Upper lobe of left lung (tissue), 6 donors: Measurements from ENCODE around the gene H2AZ1. TPM values are rescaled to one million over a fixed set of nuclear protein-coding genes. Genes with fewer than 3 reads are reported as not detected.
"Not testable (repeated sequence)": the region's sequence is repeated elsewhere in the genome, so short reads cannot be mapped to it uniquely, and the experiment has no call there.

Experiments
- ATAC-seq, 2 donors: fragments of 200-7000 bp; cut with Tn5 transposase; one replicate each; pipeline ENCODE4 v1.9.1; 2022; ENCODE audit warnings: mild to moderate bottlenecking in 2 of 2, moderate library complexity in 2 of 2; ENCODE audit not compliant: low FRiP score in 2 of 2
- DNase-seq, 2 donors: peaks; one replicate each; pipeline ENCODE4 v3.0.0-alpha.2; 2019 to 2020
- H3K27ac ChIP-seq, 4 donors: fragments of 200-600 bp; sonication (generic); one replicate each; pipeline ENCODE4 v1.5.1; 2016 to 2019
- H3K27me3 ChIP-seq, 4 donors: fragments of 200-600 bp; sonication (generic); one replicate each; pipeline ENCODE4 v1.5.1; 2017 to 2019
- H3K36me3 ChIP-seq, 4 donors: fragments of 200-600 bp; sonication (generic); one replicate each; pipeline ENCODE4 v1.5.1; 2016 to 2019
- H3K4me1 ChIP-seq, 4 donors: fragments of 200-600 bp; sonication (generic); one replicate each; pipeline ENCODE4 v1.5.1; 2018 to 2019
- H3K4me3 ChIP-seq, 4 donors: fragments of 200-600 bp; sonication (generic); one replicate each; pipeline ENCODE4 v1.5.1; 2017 to 2019; ENCODE audit warnings: mild to moderate bottlenecking in 2 of 4, moderate library complexity in 1 of 4
- H3K9me3 ChIP-seq, 4 donors: fragments of 200-600 bp; sonication (generic); one replicate each; pipeline ENCODE4 v1.5.1; 2018 to 2019
- EP300 ChIP-seq, 4 donors: sonication (generic); formaldehyde crosslinking; IDR thresholded peaks; one replicate each; pipeline ENCODE4 v1.5.1; 2017; ENCODE audit warnings: antibody characterized with exemption in 4 of 4, control low read depth in 2 of 4
- POLR2A ChIP-seq, 4 donors: fragments of 450-650 bp; IDR thresholded peaks; one replicate each; pipeline ENCODE4 v1.5.1; 2016 to 2017; ENCODE audit warnings: antibody characterized with exemption in 4 of 4, mild to moderate bottlenecking in 2 of 4
- POLR2AphosphoS5 ChIP-seq, 2 donors: sonication (generic); formaldehyde crosslinking; IDR thresholded peaks; one replicate each; pipeline ENCODE4 v1.5.1; 2017; ENCODE audit warnings: antibody characterized with exemption in 2 of 2
- WGBS, 2 donors: methylation state at CpG; one replicate each; pipeline ENCODE4 v1.1.5; 2017 to 2018; 5-methylcytosine and 5-hydroxymethylcytosine counted together
- total RNA-seq, 6 donors: library from RNA; depleted of rRNA in 4 of 6; stranded (reverse); fragments of >200 nt in 4 of 6; gene quantifications; one replicate each; pipeline versions ENCODE4 v1.1.0 to v1.2.1, GENCODE V29; 2016 to 2021
- TF ChIP-seq, protein P1 (sequence below), 6 experiments: fragments of 450-650 bp in 4 of 6; fragments of 200-600 bp in 2 of 6; sonication (generic) in 2 of 6; IDR thresholded peaks; one replicate each; pipeline ENCODE4 v1.5.1; 2016 to 2019; ENCODE audit warnings: antibody characterized with exemption in 6 of 6
- donor health status: DM: no; HTN: no; CAD: no; lungs with moderate emphysema.
- donor health status: DM: no; HTN: yes; CAD: no; lungs with severe emphysema.

H2AZ1 gene
- total RNA-seq, 6 donors from 2014 or later = 21.0 to 144 (median 112) TPM

DNA sequence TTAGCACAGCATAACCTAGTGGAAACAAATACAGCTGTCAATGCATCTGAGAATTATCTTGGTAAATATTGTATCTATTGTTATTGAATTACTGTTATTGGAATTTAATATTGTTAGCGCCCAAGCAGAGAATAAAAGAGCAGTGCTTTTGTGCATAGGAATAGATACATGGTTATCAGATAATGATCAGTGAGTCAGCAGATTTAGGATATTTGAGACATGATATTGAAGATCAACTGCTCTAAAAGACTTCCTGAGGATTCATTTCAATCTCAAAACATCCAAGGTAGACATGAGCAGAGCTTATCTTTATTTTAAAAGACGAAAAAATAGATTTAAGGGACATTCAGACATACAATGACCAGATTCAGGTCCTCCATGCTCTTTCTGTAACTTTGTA lies 10.6 kb upstream of the H2AZ1 start:
- 84 to 94% methylated on average over 2 of the region's 2 CpGs for WGBS, 2 donors
- no peak for ATAC-seq
- no peaks in the 10 kb centered on the region for H3K27me3 ChIP-seq

GRCh38 chr4:99958207-99958606 lies 8.1 kb upstream of the H2AZ1 start:
- H3K9me3 ChIP-seq, H3K36me3 ChIP-seq, H3K27me3 ChIP-seq, ATAC-seq, H3K4me3 ChIP-seq, DNase-seq, H3K4me1 ChIP-seq, H3K27ac ChIP-seq: not testable (repeated sequence)
- 97 to 100% methylated on average over 3 of the region's 3 CpGs for WGBS, 2 donors

More for the DNA sequence above, 10.6 kb upstream of the H2AZ1 start:
- Histone ChIP-seq H3K9me3 (no peaks in the 10 kb centered on the region), H3K4me1 (no peaks in the 10 kb centered on the region), H3K27ac (no peak overlapping the region), H3K36me3 (no peaks in the 10 kb centered on the region), H3K4me3 (no peak overlapping the region)
- DNase-seq = no peak
- TF ChIP-seq EP300 (IDR thresholded peaks at IDR 0.05) (no peak), POLR2A (IDR thresholded peaks at IDR 0.05) (no peak), POLR2AphosphoS5 (IDR thresholded peaks at IDR 0.05) (no peak)
- TF ChIP-seq, protein P1, sequence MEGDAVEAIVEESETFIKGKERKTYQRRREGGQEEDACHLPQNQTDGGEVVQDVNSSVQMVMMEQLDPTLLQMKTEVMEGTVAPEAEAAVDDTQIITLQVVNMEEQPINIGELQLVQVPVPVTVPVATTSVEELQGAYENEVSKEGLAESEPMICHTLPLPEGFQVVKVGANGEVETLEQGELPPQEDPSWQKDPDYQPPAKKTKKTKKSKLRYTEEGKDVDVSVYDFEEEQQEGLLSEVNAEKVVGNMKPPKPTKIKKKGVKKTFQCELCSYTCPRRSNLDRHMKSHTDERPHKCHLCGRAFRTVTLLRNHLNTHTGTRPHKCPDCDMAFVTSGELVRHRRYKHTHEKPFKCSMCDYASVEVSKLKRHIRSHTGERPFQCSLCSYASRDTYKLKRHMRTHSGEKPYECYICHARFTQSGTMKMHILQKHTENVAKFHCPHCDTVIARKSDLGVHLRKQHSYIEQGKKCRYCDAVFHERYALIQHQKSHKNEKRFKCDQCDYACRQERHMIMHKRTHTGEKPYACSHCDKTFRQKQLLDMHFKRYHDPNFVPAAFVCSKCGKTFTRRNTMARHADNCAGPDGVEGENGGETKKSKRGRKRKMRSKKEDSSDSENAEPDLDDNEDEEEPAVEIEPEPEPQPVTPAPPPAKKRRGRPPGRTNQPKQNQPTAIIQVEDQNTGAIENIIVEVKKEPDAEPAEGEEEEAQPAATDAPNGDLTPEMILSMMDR (IDR thresholded peaks at IDR 0.05) = no peak

GRCh38 chr4:99950913-99951254 lies 809 bp upstream of the H2AZ1 start:
- WGBS, 2 donors = 1% methylated on average over 8 of the region's 8 CpGs
- Histone ChIP-seq H3K4me3 (peak overlapping the region; percentile 21 to 90 (median 71)), H3K27me3 (no peaks in the 10 kb centered on the region), H3K9me3 (no peaks in the 10 kb centered on the region), H3K4me1 (peaks cover 22 to 32% (median 26%) of the 10 kb centered on the region in 4 donors), H3K27ac (peak overlapping the region; percentile 78 to 99 (median 96)), H3K36me3 (peaks cover 0 to 12% (median 4%) of the 10 kb centered on the region in 4 donors)
- DNase-seq = no peak
- TF ChIP-seq, protein P1 (IDR thresholded peaks at IDR 0.05) = no peak
- TF ChIP-seq EP300 (IDR thresholded peaks at IDR 0.05) = no peak
- no peak for ATAC-seq

DNA sequence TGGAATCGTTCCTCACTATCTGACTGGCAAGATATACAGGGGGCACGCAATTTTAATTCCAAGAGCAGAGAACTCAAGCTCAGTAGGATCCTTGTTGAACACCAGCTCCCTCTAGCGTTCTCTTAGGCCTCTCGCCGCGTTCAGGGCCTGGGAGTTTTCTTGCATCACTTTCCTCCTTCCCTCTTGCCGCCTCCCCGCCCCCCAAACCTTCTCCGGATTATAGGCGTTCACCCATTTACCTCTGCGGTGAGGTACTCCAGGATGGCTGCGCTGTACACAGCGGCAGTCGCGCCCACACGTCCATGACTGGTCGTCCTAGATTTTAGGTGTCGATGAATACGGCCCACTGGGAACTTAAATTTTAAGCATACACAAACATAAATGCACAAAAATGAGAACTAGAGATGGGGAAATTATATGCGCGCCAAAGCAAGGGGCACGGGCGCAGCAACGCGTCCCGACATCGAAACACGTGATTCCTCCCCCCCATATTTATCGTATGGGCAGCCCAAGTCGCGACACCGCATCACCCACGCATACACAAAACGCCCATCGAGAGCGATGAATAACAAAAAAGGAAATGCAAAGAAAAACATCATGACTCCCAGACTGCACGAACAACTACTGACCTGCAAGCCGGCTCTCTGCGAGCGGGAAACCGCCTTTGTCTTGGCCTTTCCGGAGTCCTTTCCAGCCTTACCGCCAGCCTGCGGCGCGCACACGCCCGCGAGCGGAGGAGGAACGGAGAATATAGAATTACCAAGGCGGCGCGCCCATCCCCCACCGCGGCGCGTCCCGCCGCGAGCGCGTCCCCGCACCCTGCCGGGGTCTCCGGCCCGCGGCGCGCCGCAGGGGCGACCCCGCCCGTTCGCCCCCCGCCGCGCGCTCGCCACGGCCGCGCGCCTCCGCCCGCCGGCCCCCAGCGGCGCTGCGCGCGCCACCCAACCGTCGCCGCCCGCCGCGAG lies 759 bp downstream of the H2AZ1 start:
- TF ChIP-seq EP300 (IDR thresholded peaks at IDR 0.05) (no peak), POLR2AphosphoS5 (IDR thresholded peaks at IDR 0.05) (peak in 1 of 2 donors; percentile 69), POLR2A (IDR thresholded peaks at IDR 0.05) (peak in 2 of 4 donors; percentile 48 to 49)
- TF ChIP-seq, protein P1 (IDR thresholded peaks at IDR 0.05) = peak; percentile 76 to 90 (median 85)
- ATAC-seq (peak; percentile 70 to 81), DNase-seq (peak; percentile 91 to 96)
- 0 to 1% methylated on average over 43 to 70 of the region's 98 CpGs for WGBS, 2 donors
- Histone ChIP-seq H3K4me1 (peaks cover 31 to 42% (median 39%) of the 10 kb centered on the region in 4 donors), H3K36me3 (peaks cover 0 to 12% (median 4%) of the 10 kb centered on the region in 4 donors), H3K4me3 (peak overlapping the region; percentile 59 to 90 (median 84)), H3K9me3 (no peaks in the 10 kb centered on the region), H3K27me3 (no peaks in the 10 kb centered on the region), H3K27ac (peak overlapping the region; percentile 78 to 99 (median 96))

- no peak for ATAC-seq
- DNase-seq = no peak
- Histone ChIP-seq H3K27me3 (no peaks in the 10 kb centered on the region), H3K4me3 (peak overlapping the region in 1 of 4 donors; percentile 96), H3K27ac (peak overlapping the region; percentile 91 to 99 (median 96)), H3K36me3 (peaks cover 0 to 12% (median 4%) of the 10 kb centered on the region in 4 donors), H3K4me1 (peaks cover 42 to 58% (median 48%) of the 10 kb centered on the region in 4 donors), H3K9me3 (no peaks in the 10 kb centered on the region)
- 78 to 81% methylated on average over 4 of the region's 4 CpGs for WGBS, 2 donors
- TF ChIP-seq POLR2A (IDR thresholded peaks at IDR 0.05) (no peak), EP300 (IDR thresholded peaks at IDR 0.05) (no peak), POLR2AphosphoS5 (IDR thresholded peaks at IDR 0.05) (no peak)
- TF ChIP-seq, protein P1 (IDR thresholded peaks at IDR 0.05) = no peak
Measured at GRCh38 chr4:99947608-99948007, 2.5 kb downstream of the H2AZ1 start.
